OCI-LY7 (cell line): ENCODE measurements around the gene GRIK2.

Experiments
- CTCF ChIP-seq: fragments of 200-600 bp; sonication (generic); conservative IDR thresholded peaks from 2 replicates; pipeline ENCODE4 v1.5.1; 2014; ENCODE audit warnings: mild to moderate bottlenecking, antibody characterized with exemption, low read length, moderate library complexity, mixed read lengths
- EZH2phosphoT487 ChIP-seq: fragments of 200-600 bp; sonication (generic); IDR thresholded peaks from 2 replicates; pipeline ENCODE4 v1.6.1; 2018; ENCODE audit warnings: low read depth, borderline replicate concordance, mild to moderate bottlenecking, mixed run types, antibody characterized with exemption, low read length, moderate library complexity, mixed read lengths

GRCh38 chr6:101705866-101706265, 312.4 kb downstream of the GRIK2 start:
- TF ChIP-seq CTCF (no peak), EZH2phosphoT487 (no peak)
